ENCODE results near the gene CGA. TPM values are rescaled to one million over a fixed set of nuclear protein-coding genes. Genes with fewer than 3 reads are reported as not detected.

Gene CGA
- polyA plus RNA-seq, 3 donors = 2.2 TPM; not detected in 2

Other genes starting within 250 kb of the CGA start
- under 1 TPM; 0.50 to 0.60 (median 0.60) TPM for gene HTR1E, start 157.6 kb downstream of the CGA start, polyA plus RNA-seq (ENCODE audit: insufficient read length in 3 of 3)
- gene ZNF292, start 60.5 kb upstream of the CGA start, polyA plus RNA-seq (ENCODE audit: insufficient read length in 3 of 3) = 10 to 100 TPM; 36.4 to 43.8 (median 36.5) TPM
- gene SMIM8, start 227.5 kb upstream of the CGA start, polyA plus RNA-seq (ENCODE audit: insufficient read length in 3 of 3) = 10 to 100 TPM; 14.6 to 26.6 (median 25.3) TPM
- gene GJB7, start 234.2 kb upstream of the CGA start, polyA plus RNA-seq (ENCODE audit: insufficient read length in 3 of 3) = under 1 TPM in 2 of 3 donors, not detected in 1; 0.22 to 0.23 TPM
- 1 to 10 TPM; 2.4 to 6.5 (median 5.6) TPM for gene C6orf163, start 249.7 kb upstream of the CGA start, polyA plus RNA-seq (ENCODE audit: insufficient read length in 3 of 3)

Measured in renal pelvis (tissue), 3 donors.